ENCODE results near the gene PACS2.

DNA sequence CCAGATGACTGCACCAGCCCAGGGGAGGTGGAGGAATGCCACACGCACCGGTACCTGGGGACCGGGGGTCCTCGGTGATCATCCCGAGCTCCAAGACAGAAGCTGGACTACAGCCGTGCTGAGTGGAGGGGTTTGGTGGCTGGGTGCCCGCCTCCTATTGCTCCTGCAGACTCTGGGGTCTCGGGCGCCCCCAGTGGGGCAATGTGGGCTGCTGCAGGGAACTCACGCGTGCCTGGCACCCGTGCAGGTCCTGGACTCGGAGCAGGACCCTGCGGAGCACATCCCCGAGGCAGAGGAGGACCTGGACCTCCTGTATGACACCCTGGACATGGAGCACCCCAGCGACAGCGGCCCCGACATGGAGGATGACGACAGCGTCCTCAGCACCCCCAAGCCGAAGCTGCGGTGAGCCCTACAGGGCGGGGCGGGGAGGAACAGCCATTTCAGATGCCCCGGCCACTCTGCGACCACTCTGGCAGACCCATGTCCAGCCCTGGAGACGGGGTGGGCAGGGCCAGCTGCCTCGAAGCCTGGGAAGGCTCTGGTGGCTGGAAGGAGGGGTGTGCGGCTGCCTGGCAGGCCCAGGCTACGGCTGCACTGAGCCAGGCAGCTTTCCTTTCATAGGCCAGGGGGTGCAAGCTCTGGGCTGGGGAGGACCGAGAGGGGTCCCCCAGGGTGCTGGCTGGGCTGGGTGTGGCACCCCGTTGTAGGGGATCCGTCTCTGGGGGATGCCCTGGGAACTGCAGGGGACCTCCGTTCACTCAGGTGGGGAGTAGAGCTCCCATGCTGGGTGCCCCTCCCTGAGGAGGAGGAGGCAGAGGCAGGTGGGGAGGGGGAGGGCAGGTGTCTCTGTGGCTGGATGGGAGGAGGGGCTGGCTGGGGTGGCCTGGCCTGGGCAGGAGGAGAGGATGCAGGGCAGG is 62.2 kb downstream of the PACS2 start:
- TF ChIP-seq, protein P1, sequence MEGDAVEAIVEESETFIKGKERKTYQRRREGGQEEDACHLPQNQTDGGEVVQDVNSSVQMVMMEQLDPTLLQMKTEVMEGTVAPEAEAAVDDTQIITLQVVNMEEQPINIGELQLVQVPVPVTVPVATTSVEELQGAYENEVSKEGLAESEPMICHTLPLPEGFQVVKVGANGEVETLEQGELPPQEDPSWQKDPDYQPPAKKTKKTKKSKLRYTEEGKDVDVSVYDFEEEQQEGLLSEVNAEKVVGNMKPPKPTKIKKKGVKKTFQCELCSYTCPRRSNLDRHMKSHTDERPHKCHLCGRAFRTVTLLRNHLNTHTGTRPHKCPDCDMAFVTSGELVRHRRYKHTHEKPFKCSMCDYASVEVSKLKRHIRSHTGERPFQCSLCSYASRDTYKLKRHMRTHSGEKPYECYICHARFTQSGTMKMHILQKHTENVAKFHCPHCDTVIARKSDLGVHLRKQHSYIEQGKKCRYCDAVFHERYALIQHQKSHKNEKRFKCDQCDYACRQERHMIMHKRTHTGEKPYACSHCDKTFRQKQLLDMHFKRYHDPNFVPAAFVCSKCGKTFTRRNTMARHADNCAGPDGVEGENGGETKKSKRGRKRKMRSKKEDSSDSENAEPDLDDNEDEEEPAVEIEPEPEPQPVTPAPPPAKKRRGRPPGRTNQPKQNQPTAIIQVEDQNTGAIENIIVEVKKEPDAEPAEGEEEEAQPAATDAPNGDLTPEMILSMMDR (conservative IDR thresholded peaks at IDR 0.05 in 1 of 2, IDR thresholded peaks at IDR 0.05 in 1 of 2; ENCODE audit: extremely low read depth in 1 of 2, insufficient read depth in 1 of 2, low read depth in 1 of 2, low read length in 2 of 2), result no peak
- no peak for TF ChIP-seq EZH2 (IDR thresholded peaks at IDR 0.05; ENCODE audit: borderline replicate concordance, low read length)
